K562 (cell line): Measurements from ENCODE around the gene CNGA1. TPM values are rescaled to one million over a fixed set of nuclear protein-coding genes. Genes with fewer than 3 reads are reported as not detected.

Experiments used
- DDX20 ChIP-seq: fragments of 450-650 bp; IDR thresholded peaks from 2 replicates; pipeline ENCODE4 v1.6.1; 2016; ENCODE audit warnings: missing genetic modification characterization, low read depth, mild to moderate bottlenecking, missing compliant biosample characterization, moderate library complexity
- TCF7 ChIP-seq: sonication (generic); IDR thresholded peaks from 2 replicates; pipeline ENCODE4 v1.6.1; 2016; ENCODE audit warnings: antibody characterized with exemption, borderline replicate concordance
- ZNF79 ChIP-seq: fragments of 250-450 bp; sonication (Bioruptor Pico); IDR thresholded peaks from 2 replicates; pipeline ENCODE4 v1.4.0; 2020; ENCODE audit warnings: low read depth, mild to moderate bottlenecking, moderate library complexity
- polyA plus RNA-seq, 8 experiments: library from polyadenylated mRNA; depleted of rRNA in 4 of 8; stranded (reverse) in 5 of 8; unstranded in 3 of 8; fragments of >200 nt; fragmentation: Nextera tagmentation in 2 of 8; fragmentation: Illumina TruSeq in 1 of 8; extraction: Ambion mirVana in 2 of 8; extraction: Trizol in 1 of 8; gene quantifications; 2 replicates each; pipeline versions ENCODE4 v1.2.1 to v1.2.3, GENCODE V29; 2011 to 2014; ENCODE audit warnings: inconsistent platforms in 1 of 8, missing spikeins in 1 of 8
- total RNA-seq, 7 experiments: library from RNA; depleted of rRNA in 6 of 7; stranded (reverse); fragments of >200 nt in 6 of 7; fragmentation: Illumina TruSeq in 2 of 7; extraction: Trizol in 2 of 7; gene quantifications; 2 replicates each; pipeline versions ENCODE4 v1.2.1 to v1.2.3, GENCODE V29; 2011 to 2021; ENCODE audit warnings: low replicate concordance in 1 of 7
- TF ChIP-seq, protein P1 (sequence below): fragments of 250-450 bp; sonication (Bioruptor Pico); IDR thresholded peaks from 2 replicates; pipeline ENCODE4 v1.4.0; 2020

The CNGA1 gene
- total and polyA plus RNA-seq, 9 of the 15 experiments (the other 6 are each of a cell fraction or from before 2014, with no cell fraction given), result 0.03 to 0.29 (median 0.04) TPM; not detected in 5

DNA sequence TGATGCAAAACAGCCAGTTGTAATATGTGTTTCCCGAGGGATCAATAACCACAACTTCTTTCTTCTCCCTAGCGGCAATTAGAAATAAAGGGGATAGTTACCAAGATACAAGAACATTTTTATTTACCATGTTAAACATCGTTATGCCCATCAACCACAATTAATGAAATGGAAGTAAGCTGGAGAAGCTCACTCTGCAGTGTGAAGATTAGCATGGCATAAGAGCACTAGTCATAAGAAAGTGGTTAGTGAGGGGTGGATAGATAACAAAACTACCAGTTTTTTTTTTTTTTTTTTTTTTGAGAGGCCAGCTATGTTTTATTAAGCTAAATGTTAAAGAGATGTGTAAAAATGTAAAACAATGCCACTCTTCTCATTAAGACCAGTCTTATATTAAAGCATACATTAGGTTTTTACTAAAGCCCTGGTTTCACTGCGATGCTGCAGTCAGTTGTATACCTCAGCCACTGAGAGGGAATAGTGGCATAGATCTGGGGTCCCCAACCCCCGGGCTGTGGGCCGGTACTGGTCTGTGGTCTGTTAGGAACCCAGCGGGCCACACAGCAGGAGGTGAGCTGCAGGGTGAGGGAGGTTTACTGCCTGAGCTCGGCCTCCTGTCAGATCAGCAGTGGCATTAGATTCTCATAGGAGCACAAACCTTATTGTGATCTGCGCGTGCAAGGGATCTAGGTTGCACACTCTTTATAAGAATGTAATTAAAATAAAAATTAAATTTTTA lies 74.2 kb downstream of the CNGA1 start (continued):
- TF ChIP-seq, protein P1, sequence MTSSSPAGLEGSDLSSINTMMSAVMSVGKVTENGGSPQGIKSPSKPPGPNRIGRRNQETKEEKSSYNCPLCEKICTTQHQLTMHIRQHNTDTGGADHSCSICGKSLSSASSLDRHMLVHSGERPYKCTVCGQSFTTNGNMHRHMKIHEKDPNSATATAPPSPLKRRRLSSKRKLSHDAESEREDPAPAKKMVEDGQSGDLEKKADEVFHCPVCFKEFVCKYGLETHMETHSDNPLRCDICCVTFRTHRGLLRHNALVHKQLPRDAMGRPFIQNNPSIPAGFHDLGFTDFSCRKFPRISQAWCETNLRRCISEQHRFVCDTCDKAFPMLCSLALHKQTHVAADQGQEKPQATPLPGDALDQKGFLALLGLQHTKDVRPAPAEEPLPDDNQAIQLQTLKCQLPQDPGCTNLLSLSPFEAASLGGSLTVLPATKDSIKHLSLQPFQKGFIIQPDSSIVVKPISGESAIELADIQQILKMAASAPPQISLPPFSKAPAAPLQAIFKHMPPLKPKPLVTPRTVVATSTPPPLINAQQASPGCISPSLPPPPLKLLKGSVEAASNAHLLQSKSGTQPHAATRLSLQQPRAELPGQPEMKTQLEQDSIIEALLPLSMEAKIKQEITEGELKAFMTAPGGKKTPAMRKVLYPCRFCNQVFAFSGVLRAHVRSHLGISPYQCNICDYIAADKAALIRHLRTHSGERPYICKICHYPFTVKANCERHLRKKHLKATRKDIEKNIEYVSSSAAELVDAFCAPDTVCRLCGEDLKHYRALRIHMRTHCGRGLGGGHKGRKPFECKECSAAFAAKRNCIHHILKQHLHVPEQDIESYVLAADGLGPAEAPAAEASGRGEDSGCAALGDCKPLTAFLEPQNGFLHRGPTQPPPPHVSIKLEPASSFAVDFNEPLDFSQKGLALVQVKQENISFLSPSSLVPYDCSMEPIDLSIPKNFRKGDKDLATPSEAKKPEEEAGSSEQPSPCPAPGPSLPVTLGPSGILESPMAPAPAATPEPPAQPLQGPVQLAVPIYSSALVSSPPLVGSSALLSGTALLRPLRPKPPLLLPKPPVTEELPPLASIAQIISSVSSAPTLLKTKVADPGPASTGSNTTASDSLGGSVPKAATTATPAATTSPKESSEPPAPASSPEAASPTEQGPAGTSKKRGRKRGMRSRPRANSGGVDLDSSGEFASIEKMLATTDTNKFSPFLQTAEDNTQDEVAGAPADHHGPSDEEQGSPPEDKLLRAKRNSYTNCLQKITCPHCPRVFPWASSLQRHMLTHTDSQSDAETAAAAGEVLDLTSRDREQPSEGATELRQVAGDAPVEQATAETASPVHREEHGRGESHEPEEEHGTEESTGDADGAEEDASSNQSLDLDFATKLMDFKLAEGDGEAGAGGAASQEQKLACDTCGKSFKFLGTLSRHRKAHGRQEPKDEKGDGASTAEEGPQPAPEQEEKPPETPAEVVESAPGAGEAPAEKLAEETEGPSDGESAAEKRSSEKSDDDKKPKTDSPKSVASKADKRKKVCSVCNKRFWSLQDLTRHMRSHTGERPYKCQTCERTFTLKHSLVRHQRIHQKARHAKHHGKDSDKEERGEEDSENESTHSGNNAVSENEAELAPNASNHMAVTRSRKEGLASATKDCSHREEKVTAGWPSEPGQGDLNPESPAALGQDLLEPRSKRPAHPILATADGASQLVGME (CRISPR knock-in tag), result no peak
- TF ChIP-seq DDX20 (tag) (no peak), TCF7 (no peak), ZNF79 (no peak)
